ENCODE data around the gene PIEZO2. TPM values are rescaled to one million over a fixed set of nuclear protein-coding genes. Genes with fewer than 3 reads are reported as not detected.

Gene PIEZO2
- total and polyA plus RNA-seq, 7 donors: 0.03 to 0.64 (median 0.13) TPM

- H3K27me3 ChIP-seq (ENCODE audit: insufficient read depth in 3 of 3, low read length in 2 of 3): no peaks in the 10 kb centered on the region
- no peaks in the 10 kb centered on the region for H3K36me3 ChIP-seq (ENCODE audit: insufficient read depth in 1 of 2, low read depth in 1 of 2)
- H3K4me3 ChIP-seq: no peak overlapping the region
- ATAC-seq (no peak), DNase-seq (no peak)
- no peak overlapping the region for H3K27ac ChIP-seq
- no peak for TF ChIP-seq CTCF (IDR thresholded peaks at IDR 0.05)
- peaks cover 4% of the 10 kb centered on the region for H3K4me1 ChIP-seq
- intact Hi-C loops (cut with DNase I): no loop called here
- 24 to 46% (median 31%) methylated on average over 1 of the region's 1 CpG for WGBS, 3 donors
- no peaks in the 10 kb centered on the region for H3K9me3 ChIP-seq
Measured at GRCh38 chr18:10842861-10843260, 306.5 kb downstream of the PIEZO2 start.

- DNase-seq (no peak), ATAC-seq (no peak)
- Histone ChIP-seq H3K9me3 (no peaks in the 10 kb centered on the region), H3K4me1 (peaks cover 4% of the 10 kb centered on the region), H3K36me3 (ENCODE audit: insufficient read depth in 1 of 2, low read depth in 1 of 2) (no peaks in the 10 kb centered on the region), H3K4me3 (no peak overlapping the region), H3K27me3 (ENCODE audit: insufficient read depth in 3 of 3, low read length in 2 of 3) (no peaks in the 10 kb centered on the region), H3K27ac (no peak overlapping the region)
- WGBS, 3 donors: 48 to 53% (median 51%) methylated on average over 4 of the region's 4 CpGs
- TF ChIP-seq CTCF (IDR thresholded peaks at IDR 0.05): no peak
- intact Hi-C loops (cut with DNase I): no loop called here
Measured at GRCh38 chr18:10842371-10842770, 307.0 kb downstream of the PIEZO2 start.

DNA sequence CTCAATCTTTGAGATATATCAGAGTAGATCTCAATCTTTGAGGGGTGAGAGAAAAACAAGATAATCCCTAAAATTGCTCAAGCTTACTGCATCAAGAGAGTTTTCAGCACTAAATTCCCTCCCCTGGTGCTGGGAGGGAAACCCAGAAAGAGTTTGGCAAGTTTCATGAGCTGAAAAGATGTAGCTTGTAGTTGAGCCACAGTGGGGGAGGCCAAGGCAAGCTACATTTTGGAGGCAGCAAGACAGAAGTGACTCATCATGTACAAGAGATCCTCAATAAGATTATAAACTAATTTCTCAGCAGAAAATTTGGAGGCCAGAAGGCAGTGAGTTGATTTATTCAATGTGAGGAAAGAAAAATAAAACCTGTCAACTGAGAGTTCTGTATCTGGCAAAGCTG, 308.2 kb downstream of the PIEZO2 start:
- Histone ChIP-seq H3K4me1 (peaks cover 4% of the 10 kb centered on the region), H3K4me3 (no peak overlapping the region), H3K27ac (no peak overlapping the region), H3K27me3 (ENCODE audit: insufficient read depth in 3 of 3, low read length in 2 of 3) (no peaks in the 10 kb centered on the region), H3K36me3 (ENCODE audit: insufficient read depth in 1 of 2, low read depth in 1 of 2) (no peaks in the 10 kb centered on the region), H3K9me3 (no peaks in the 10 kb centered on the region)
- no peak for TF ChIP-seq CTCF (IDR thresholded peaks at IDR 0.05)
- ATAC-seq: no peak
- intact Hi-C loops (cut with DNase I): no loop called here
- no peak for DNase-seq

- ATAC-seq: no peak
- H3K4me1 ChIP-seq: peaks cover 4% of the 10 kb centered on the region
- intact Hi-C loops (cut with DNase I): no loop called here
Measured at GRCh38 chr18:10840743-10841142, 308.6 kb downstream of the PIEZO2 start.

More at GRCh38 chr18:10840743-10841142, 308.6 kb downstream of the PIEZO2 start:
- Histone ChIP-seq H3K4me3 (no peak overlapping the region), H3K9me3 (no peaks in the 10 kb centered on the region), H3K27me3 (ENCODE audit: insufficient read depth in 3 of 3, low read length in 2 of 3) (no peaks in the 10 kb centered on the region), H3K36me3 (ENCODE audit: insufficient read depth in 1 of 2, low read depth in 1 of 2) (no peaks in the 10 kb centered on the region), H3K27ac (no peak overlapping the region)
- WGBS, 3 donors: 31 to 36% (median 35%) methylated on average over 2 of the region's 2 CpGs
- TF ChIP-seq CTCF (IDR thresholded peaks at IDR 0.05): no peak
- DNase-seq: no peak

Measured in psoas muscle (tissue), 8 donors.